Type B pancreatic cell (in vitro differentiated cells): Measurements from ENCODE around the gene DHRS3. TPM values are rescaled to one million over a fixed set of nuclear protein-coding genes. Genes with fewer than 3 reads are reported as not detected.

Experiments
- DNase-seq: peaks from one replicate; pipeline ENCODE4 v3.0.0; 2021; ENCODE audit warnings: mixed read lengths; ENCODE audit not compliant: unreplicated experiment; ENCODE audit errors: extremely low spot score
- H3K27ac Mint-ChIP-seq: 2 replicates; pipeline ENCODE4 v1.8.0; 2021; ENCODE audit warnings: mild to moderate bottlenecking, mixed read lengths
- H3K27me3 Mint-ChIP-seq: 2 replicates; pipeline ENCODE4 v1.8.0; 2021; ENCODE audit warnings: mixed read lengths
- H3K36me3 Mint-ChIP-seq: 2 replicates; pipeline ENCODE4 v1.8.0; 2021; ENCODE audit warnings: mixed read lengths
- H3K4me1 Mint-ChIP-seq: one replicate; pipeline ENCODE4 v1.8.0; 2021; ENCODE audit warnings: mixed read lengths; ENCODE audit not compliant: unreplicated experiment
- H3K4me3 Mint-ChIP-seq: 2 replicates; pipeline ENCODE4 v1.8.0; 2021; ENCODE audit warnings: mild to moderate bottlenecking, mixed read lengths
- H3K9me3 Mint-ChIP-seq: 2 replicates; pipeline ENCODE4 v1.8.0; 2021; ENCODE audit warnings: mixed read lengths
- total RNA-seq: library from RNA; stranded (reverse); gene quantifications from 2 replicates; pipeline ENCODE4 v1.2.1, GENCODE V29; 2021; ENCODE audit warnings: low replicate concordance
- TF ChIP-seq, protein P1 (sequence below): fragments of 200-600 bp; sonication (generic); conservative IDR thresholded peaks from 2 replicates; pipeline ENCODE4 v1.5.0; 2021; ENCODE audit warnings: antibody characterized with exemption, mild to moderate bottlenecking

The DHRS3 gene
- total RNA-seq, 1 donor from 2014 or later = 143 TPM

DNA sequence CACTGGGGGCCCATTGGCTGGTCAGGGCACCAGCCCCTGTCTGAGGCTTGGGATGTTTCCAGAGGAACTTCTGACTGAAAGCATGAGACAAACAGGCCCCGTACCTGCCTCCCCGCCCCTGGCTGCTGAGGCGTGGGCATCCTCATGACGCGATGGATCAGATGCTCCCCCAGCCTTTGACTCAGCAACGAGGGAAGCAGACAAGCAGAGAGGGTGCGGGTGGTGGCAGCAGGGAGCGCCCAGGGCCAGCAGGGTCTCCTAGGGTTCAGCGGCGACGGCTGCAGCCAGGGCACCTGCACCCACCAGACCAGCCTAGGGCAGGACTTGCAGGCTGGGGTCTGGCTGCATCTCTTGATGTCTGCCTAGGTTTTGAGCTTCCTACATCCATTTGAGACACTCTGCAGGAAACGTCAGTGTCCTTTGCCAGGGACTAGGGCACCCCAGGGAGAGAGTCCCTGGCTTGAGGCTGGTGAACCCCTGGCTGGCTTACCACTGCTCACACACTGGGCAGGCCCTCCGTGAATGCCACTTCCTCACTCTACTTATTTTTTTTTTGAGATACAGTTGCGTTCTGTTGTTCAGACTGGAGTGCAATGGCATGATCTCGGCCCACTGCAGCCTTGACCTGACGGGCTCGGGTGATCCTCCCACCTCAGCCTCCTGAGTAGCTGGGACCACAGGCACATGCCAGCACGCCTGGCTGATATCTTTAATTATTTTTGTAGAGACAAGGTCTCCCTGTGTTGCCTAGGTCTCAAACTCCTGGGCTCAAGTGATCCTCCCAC lies 63.3 kb downstream of the DHRS3 start:
- Mint-ChIP-seq H3K4me3 (no peak overlapping the region), H3K4me1 (peaks cover 29% of the 10 kb centered on the region), H3K27ac (no peak overlapping the region), H3K27me3 (peaks cover 2% of the 10 kb centered on the region), H3K9me3 (no peaks in the 10 kb centered on the region), H3K36me3 (peaks cover 3% of the 10 kb centered on the region)
- no peak for DNase-seq
- TF ChIP-seq, protein P1, sequence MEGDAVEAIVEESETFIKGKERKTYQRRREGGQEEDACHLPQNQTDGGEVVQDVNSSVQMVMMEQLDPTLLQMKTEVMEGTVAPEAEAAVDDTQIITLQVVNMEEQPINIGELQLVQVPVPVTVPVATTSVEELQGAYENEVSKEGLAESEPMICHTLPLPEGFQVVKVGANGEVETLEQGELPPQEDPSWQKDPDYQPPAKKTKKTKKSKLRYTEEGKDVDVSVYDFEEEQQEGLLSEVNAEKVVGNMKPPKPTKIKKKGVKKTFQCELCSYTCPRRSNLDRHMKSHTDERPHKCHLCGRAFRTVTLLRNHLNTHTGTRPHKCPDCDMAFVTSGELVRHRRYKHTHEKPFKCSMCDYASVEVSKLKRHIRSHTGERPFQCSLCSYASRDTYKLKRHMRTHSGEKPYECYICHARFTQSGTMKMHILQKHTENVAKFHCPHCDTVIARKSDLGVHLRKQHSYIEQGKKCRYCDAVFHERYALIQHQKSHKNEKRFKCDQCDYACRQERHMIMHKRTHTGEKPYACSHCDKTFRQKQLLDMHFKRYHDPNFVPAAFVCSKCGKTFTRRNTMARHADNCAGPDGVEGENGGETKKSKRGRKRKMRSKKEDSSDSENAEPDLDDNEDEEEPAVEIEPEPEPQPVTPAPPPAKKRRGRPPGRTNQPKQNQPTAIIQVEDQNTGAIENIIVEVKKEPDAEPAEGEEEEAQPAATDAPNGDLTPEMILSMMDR = no peak

DNA sequence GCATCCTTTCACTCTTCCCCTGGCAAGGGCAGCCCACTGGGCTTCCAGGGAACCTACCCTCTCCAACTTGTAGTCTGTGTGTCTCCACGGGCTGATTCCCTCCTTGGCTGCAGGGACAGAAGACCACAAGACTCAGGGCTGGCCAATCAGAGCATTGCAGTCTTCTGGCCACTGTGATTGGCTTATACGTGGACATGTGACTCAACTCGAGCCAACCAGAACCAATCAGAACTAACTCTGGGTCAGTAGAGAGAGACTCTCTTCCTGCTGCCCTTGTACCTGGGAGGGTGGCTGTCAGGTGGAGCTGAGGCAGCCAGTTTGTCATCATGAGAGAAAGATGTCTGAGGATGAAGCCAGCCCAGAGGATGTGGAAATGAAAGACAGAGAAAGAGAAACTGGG lies 64.0 kb downstream of the DHRS3 start:
- Mint-ChIP-seq H3K9me3 (no peaks in the 10 kb centered on the region), H3K4me1 (peaks cover 34% of the 10 kb centered on the region), H3K27ac (no peak overlapping the region), H3K36me3 (peaks cover 3% of the 10 kb centered on the region), H3K27me3 (peaks cover 3% of the 10 kb centered on the region), H3K4me3 (no peak overlapping the region)
- TF ChIP-seq, protein P1 = no peak
- DNase-seq = no peak

DNA sequence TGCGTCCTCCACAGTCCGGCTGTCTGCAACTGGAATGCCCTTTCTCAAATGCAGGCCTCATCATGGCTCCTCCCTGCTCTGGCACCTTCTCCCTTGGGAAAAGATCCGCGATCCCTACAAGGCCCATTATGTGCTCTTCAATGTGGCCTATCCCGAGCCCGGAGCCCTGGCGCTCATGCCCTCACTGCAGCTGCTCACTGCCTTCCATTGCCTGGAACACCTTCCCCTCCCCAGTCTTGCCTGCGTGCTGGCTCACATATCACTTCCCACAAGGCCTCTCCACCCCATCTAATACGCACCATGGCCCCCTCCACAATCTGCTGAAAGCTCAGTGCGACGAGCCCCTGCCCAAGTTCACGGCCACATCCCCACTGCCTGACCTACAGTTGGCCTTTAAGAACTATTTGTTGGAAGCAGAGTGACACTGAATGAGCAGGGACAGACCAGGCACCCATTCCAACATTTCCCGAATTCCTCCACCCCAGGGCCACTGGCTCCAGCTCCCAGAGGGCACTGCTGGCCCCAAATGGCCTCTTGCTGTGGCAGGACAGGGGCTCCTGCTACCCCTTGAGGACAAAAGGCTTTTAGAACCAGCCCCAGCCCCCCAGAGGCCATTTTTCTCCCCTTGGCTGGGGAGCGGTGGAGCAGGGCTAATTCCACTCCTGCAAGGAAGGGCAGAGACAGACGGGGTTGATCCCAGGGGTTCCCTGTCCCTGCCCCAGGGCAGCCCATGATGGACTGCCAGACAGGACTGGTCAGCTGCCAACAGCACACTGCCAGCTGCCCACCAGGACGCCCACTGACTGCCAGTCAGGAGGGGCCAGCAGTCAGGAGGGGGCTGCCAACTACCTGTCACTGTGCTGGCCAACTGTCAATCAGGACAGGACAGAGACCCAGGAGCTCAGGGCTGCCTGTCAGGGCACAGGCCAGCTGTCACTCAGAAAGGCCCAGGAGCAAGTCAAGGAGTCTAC lies 64.8 kb downstream of the DHRS3 start:
- no peak for DNase-seq
- TF ChIP-seq, protein P1 = no peak
- H3K4me3 Mint-ChIP-seq = no peak overlapping the region
- peaks cover 3% of the 10 kb centered on the region for H3K36me3 Mint-ChIP-seq
- H3K4me1 Mint-ChIP-seq = peaks cover 34% of the 10 kb centered on the region
- peaks cover 3% of the 10 kb centered on the region for H3K27me3 Mint-ChIP-seq
- H3K27ac Mint-ChIP-seq = peak overlapping the region; percentile 24
- H3K9me3 Mint-ChIP-seq = no peaks in the 10 kb centered on the region

DNA sequence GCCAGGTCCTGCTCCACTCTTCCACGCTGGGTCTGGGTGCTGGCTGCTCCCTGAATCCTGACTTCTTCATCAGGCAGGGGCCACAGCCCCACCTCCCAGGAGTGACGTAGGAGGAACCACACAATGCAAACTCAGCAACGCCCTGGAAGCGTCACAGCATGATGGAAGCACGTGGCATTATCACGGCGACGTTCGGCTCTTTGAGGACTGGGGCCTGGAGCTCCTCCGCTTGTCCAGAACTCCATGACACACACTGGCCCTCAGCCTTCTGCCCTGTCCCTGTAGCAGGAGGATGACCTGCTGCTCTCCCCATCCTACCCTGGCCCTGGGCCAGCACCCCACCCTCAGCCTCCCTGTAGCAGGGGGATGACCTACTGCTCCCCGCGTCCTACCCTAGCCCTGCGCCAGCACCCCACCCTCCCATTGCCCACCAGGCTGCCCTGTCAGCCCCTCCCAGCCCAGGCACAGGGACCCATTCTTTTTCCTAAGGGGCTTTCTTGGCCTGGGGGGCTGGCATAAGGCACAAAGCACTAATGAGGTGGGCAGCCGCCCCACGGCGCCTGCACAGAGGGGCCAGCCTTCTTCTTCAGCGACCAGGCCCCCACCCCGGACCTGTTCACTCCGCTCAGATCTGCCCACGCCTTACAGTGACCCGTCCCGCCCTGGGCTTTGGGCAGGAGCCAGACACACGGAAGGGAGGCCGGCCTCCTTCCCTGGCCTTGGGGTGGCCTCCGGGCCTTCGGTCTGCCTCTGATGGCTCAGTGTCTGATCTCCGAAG lies 65.7 kb downstream of the DHRS3 start:
- Mint-ChIP-seq H3K4me1 (peaks cover 34% of the 10 kb centered on the region), H3K27ac (peak overlapping the region; percentile 24), H3K9me3 (no peaks in the 10 kb centered on the region), H3K36me3 (peaks cover 3% of the 10 kb centered on the region), H3K27me3 (peaks cover 3% of the 10 kb centered on the region), H3K4me3 (no peak overlapping the region)
- no peak for DNase-seq
- TF ChIP-seq, protein P1 = no peak

DNA sequence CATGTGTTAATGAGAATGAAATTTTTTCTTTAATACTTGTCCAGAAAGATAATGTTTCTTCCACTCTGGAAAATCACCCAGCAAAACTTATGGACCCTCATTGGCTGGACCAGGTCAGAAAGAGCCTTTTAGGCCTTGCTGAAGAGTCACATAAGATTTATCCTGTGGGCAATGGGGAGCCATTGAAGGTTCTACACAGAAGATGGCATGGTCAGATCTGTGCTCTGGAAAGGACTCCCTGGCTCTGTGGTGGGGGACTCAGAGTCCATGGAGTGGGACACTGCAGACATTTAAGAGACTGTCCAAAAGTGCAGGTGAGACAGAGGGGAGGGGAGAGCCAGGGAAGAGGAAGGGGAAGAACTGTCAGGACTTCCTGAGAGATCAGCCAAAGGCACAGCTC lies 66.4 kb downstream of the DHRS3 start:
- H3K4me3 Mint-ChIP-seq = no peak overlapping the region
- peaks cover 29% of the 10 kb centered on the region for H3K4me1 Mint-ChIP-seq
- peak overlapping the region; percentile 29 for H3K27ac Mint-ChIP-seq

More for the DNA sequence above, 66.4 kb downstream of the DHRS3 start:
- peaks cover 2% of the 10 kb centered on the region for H3K36me3 Mint-ChIP-seq
- TF ChIP-seq, protein P1 = no peak
- no peaks in the 10 kb centered on the region for H3K9me3 Mint-ChIP-seq
- no peak for DNase-seq
- peaks cover 3% of the 10 kb centered on the region for H3K27me3 Mint-ChIP-seq
